Activated CD4-positive, alpha-beta T cell treated with anti-CD3 and anti-CD28 coated beads, Interleukin-2, amount 10 ng/mL, durations not matched to agents 24 days and 14 days (primary cell): ENCODE measurements around the gene MAPK14. TPM values are rescaled to one million over a fixed set of nuclear protein-coding genes. Genes with fewer than 3 reads are reported as not detected.
A peak's percentile ranks its signal among the peaks of the same experiment; 100 is the strongest.

Experiments
- DNase-seq: peaks from one replicate; pipeline ENCODE4 v3.0.0; 2022
- H3K27ac Mint-ChIP-seq: one replicate; pipeline ENCODE4 v1.8.0; 2022; ENCODE audit warnings: mild to moderate bottlenecking, mixed read lengths
- H3K27me3 Mint-ChIP-seq: one replicate; pipeline ENCODE4 v1.8.0; 2022; ENCODE audit warnings: mixed read lengths
- H3K36me3 Mint-ChIP-seq: one replicate; pipeline ENCODE4 v1.8.0; 2022; ENCODE audit warnings: low read depth, mild to moderate bottlenecking, mixed read lengths
- H3K4me1 Mint-ChIP-seq: one replicate; pipeline ENCODE4 v1.8.0; 2021; ENCODE audit warnings: mixed read lengths
- H3K4me3 Mint-ChIP-seq: one replicate; pipeline ENCODE4 v1.8.0; 2022; ENCODE audit warnings: mild to moderate bottlenecking, moderate library complexity, mixed read lengths
- H3K9me3 Mint-ChIP-seq: one replicate; pipeline ENCODE4 v1.8.0; 2021; ENCODE audit warnings: mixed read lengths
- intact Hi-C: fragments of 100-400 bp; cut with micrococcal nuclease; formaldehyde crosslinking; loops from one replicate; pipeline ENCODE4 v1.15.1; 2023
- total RNA-seq: library from RNA; stranded (reverse); gene quantifications from 2 replicates; pipeline ENCODE4 v1.2.3, GENCODE V29; 2022

MAPK14 gene
- total RNA-seq, 1 donor from 2014 or later: 42.5 TPM

- Mint-ChIP-seq H3K4me1 (peaks cover 2% of the 10 kb centered on the region), H3K27me3 (no peaks in the 10 kb centered on the region), H3K27ac (no peak overlapping the region), H3K4me3 (no peak overlapping the region), H3K36me3 (peaks cover 45% of the 10 kb centered on the region), H3K9me3 (peaks cover 10% of the 10 kb centered on the region)
- intact Hi-C loops: no loop called here
- DNase-seq: no peak
Measured at GRCh38 chr6:36089048-36089447, 61.4 kb downstream of the MAPK14 start.

GRCh38 chr6:36094238-36094637 is 66.6 kb downstream of the MAPK14 start:
- no peaks in the 10 kb centered on the region for H3K27me3 Mint-ChIP-seq
- peaks cover 20% of the 10 kb centered on the region for H3K36me3 Mint-ChIP-seq
- H3K9me3 Mint-ChIP-seq: no peaks in the 10 kb centered on the region
- DNase-seq: no peak
- no peak overlapping the region for H3K4me3 Mint-ChIP-seq
- no peak overlapping the region for H3K27ac Mint-ChIP-seq
- intact Hi-C loops: loop anchor here (2.0 to 10.0 kb wide), 2 partner anchors 23 to 179 kb away; no protein-coding TSS in a partner anchor
- H3K4me1 Mint-ChIP-seq: peaks cover 16% of the 10 kb centered on the region

- H3K27me3 Mint-ChIP-seq: no peaks in the 10 kb centered on the region
- DNase-seq: peak; percentile 94
- intact Hi-C loops: loop anchor here (1.0 to 10.0 kb wide), 3 partner anchors 22 to 180 kb away; partner anchors contain the start of gene MAPK14
- H3K4me1 Mint-ChIP-seq: peaks cover 21% of the 10 kb centered on the region
- peaks cover 18% of the 10 kb centered on the region for H3K36me3 Mint-ChIP-seq
- no peaks in the 10 kb centered on the region for H3K9me3 Mint-ChIP-seq
- H3K27ac Mint-ChIP-seq: no peak overlapping the region
- H3K4me3 Mint-ChIP-seq: no peak overlapping the region
Measured at GRCh38 chr6:36094753-36095496, 67.3 kb downstream of the MAPK14 start.

GRCh38 chr6:36095497-36096391 is 68.1 kb downstream of the MAPK14 start:
- no peak for DNase-seq
- Mint-ChIP-seq H3K27ac (no peak overlapping the region), H3K27me3 (no peaks in the 10 kb centered on the region), H3K36me3 (peaks cover 21% of the 10 kb centered on the region), H3K4me1 (peaks cover 26% of the 10 kb centered on the region), H3K4me3 (no peak overlapping the region), H3K9me3 (no peaks in the 10 kb centered on the region)
- intact Hi-C loops: loop anchor here (1.0 to 10.0 kb wide), 3 partner anchors 21 to 181 kb away; partner anchors contain the start of gene MAPK14

- Mint-ChIP-seq H3K36me3 (peaks cover 21% of the 10 kb centered on the region), H3K9me3 (no peaks in the 10 kb centered on the region), H3K4me1 (peaks cover 29% of the 10 kb centered on the region), H3K27ac (no peak overlapping the region), H3K4me3 (no peak overlapping the region), H3K27me3 (no peaks in the 10 kb centered on the region)
- no peak for DNase-seq
- intact Hi-C loops: loop anchor here (10.0 kb wide), 1 partner anchor 184 kb away; no protein-coding TSS in a partner anchor
Measured at GRCh38 chr6:36098253-36098919, 70.8 kb downstream of the MAPK14 start.

GRCh38 chr6:36098920-36099647 is 71.5 kb downstream of the MAPK14 start:
- H3K27me3 Mint-ChIP-seq: no peaks in the 10 kb centered on the region
- H3K4me1 Mint-ChIP-seq: peaks cover 29% of the 10 kb centered on the region
- no peak for DNase-seq
- peaks cover 26% of the 10 kb centered on the region for H3K36me3 Mint-ChIP-seq
- no peaks in the 10 kb centered on the region for H3K9me3 Mint-ChIP-seq
- no peak overlapping the region for H3K4me3 Mint-ChIP-seq
- intact Hi-C loops: loop anchor here (10.0 kb wide), 1 partner anchor 184 kb away; no protein-coding TSS in a partner anchor
- no peak overlapping the region for H3K27ac Mint-ChIP-seq

- intact Hi-C loops: loop anchor here (10.0 kb wide), 1 partner anchor 185 kb away; no protein-coding TSS in a partner anchor
- no peaks in the 10 kb centered on the region for H3K27me3 Mint-ChIP-seq
- H3K4me1 Mint-ChIP-seq: peaks cover 25% of the 10 kb centered on the region
- H3K4me3 Mint-ChIP-seq: no peak overlapping the region
- H3K9me3 Mint-ChIP-seq: no peaks in the 10 kb centered on the region
- H3K27ac Mint-ChIP-seq: no peak overlapping the region
- no peak for DNase-seq
- peaks cover 31% of the 10 kb centered on the region for H3K36me3 Mint-ChIP-seq
Measured at GRCh38 chr6:36099869-36100483, 72.4 kb downstream of the MAPK14 start.

- no peak for DNase-seq
- Mint-ChIP-seq H3K36me3 (peaks cover 28% of the 10 kb centered on the region), H3K27me3 (no peaks in the 10 kb centered on the region), H3K4me3 (no peak overlapping the region), H3K9me3 (no peaks in the 10 kb centered on the region), H3K4me1 (peaks cover 20% of the 10 kb centered on the region), H3K27ac (no peak overlapping the region)
- intact Hi-C loops: no loop called here
Measured at GRCh38 chr6:36101691-36102090, 74.1 kb downstream of the MAPK14 start.

GRCh38 chr6:36102853-36103252 is 75.2 kb downstream of the MAPK14 start:
- H3K4me3 Mint-ChIP-seq: no peak overlapping the region
- intact Hi-C loops: no loop called here
- peaks cover 35% of the 10 kb centered on the region for H3K36me3 Mint-ChIP-seq
- H3K27ac Mint-ChIP-seq: no peak overlapping the region
- DNase-seq: no peak
- H3K4me1 Mint-ChIP-seq: peaks cover 25% of the 10 kb centered on the region
- no peaks in the 10 kb centered on the region for H3K27me3 Mint-ChIP-seq
- no peaks in the 10 kb centered on the region for H3K9me3 Mint-ChIP-seq

- no peak for DNase-seq
- Mint-ChIP-seq H3K36me3 (peaks cover 51% of the 10 kb centered on the region), H3K27ac (no peak overlapping the region)
Measured at GRCh38 chr6:36104836-36105235, 77.2 kb downstream of the MAPK14 start.

GRCh38 chr6:36109092-36109491 is 81.5 kb downstream of the MAPK14 start:
- intact Hi-C loops: no loop called here

More at GRCh38 chr6:36104836-36105235, 77.2 kb downstream of the MAPK14 start:
- Mint-ChIP-seq H3K9me3 (no peaks in the 10 kb centered on the region), H3K27me3 (no peaks in the 10 kb centered on the region), H3K4me3 (no peak overlapping the region), H3K4me1 (peaks cover 33% of the 10 kb centered on the region)
- intact Hi-C loops: no loop called here

GRCh38 chr6:36110050-36110449 is 82.4 kb downstream of the MAPK14 start:
- Mint-ChIP-seq H3K27ac (no peak overlapping the region), H3K27me3 (no peaks in the 10 kb centered on the region), H3K4me3 (no peak overlapping the region), H3K36me3 (peaks cover 41% of the 10 kb centered on the region), H3K4me1 (peaks cover 46% of the 10 kb centered on the region), H3K9me3 (no peaks in the 10 kb centered on the region)
- DNase-seq: no peak
- intact Hi-C loops: no loop called here

More at GRCh38 chr6:36109092-36109491, 81.5 kb downstream of the MAPK14 start:
- DNase-seq: peak; percentile 77
- Mint-ChIP-seq H3K4me1 (peaks cover 38% of the 10 kb centered on the region), H3K27ac (peak overlapping the region; percentile 85), H3K27me3 (no peaks in the 10 kb centered on the region), H3K36me3 (peaks cover 45% of the 10 kb centered on the region), H3K9me3 (no peaks in the 10 kb centered on the region), H3K4me3 (peak overlapping the region; percentile 10)
